ENCODE results near the gene LHFPL6.
"Not testable (repeated sequence)": the region's sequence is repeated elsewhere in the genome, so short reads cannot be mapped to it uniquely, and the experiment has no call there.

The LHFPL6 gene

GRCh38 chr13:39371706-39372105, 231.3 kb downstream of the LHFPL6 start:
- no peaks in the 10 kb centered on the region for H3K9me3 Mint-ChIP-seq
- no peaks in the 10 kb centered on the region for H3K27me3 Mint-ChIP-seq
- H3K4me3 Mint-ChIP-seq, result no peak overlapping the region
- ATAC-seq, result no peak
- no peaks in the 10 kb centered on the region for H3K4me1 Mint-ChIP-seq
- no peak for DNase-seq
- no peak overlapping the region for H3K27ac Mint-ChIP-seq

- Mint-ChIP-seq H3K4me3 (no peak overlapping the region), H3K4me1 (no peaks in the 10 kb centered on the region), H3K9me3 (no peaks in the 10 kb centered on the region), H3K27me3 (no peaks in the 10 kb centered on the region), H3K27ac (no peak overlapping the region)
- no peak for DNase-seq
- ATAC-seq, result no peak
These were observed 232.4 kb downstream of the LHFPL6 start for GRCh38 chr13:39370554-39370953.

DNA sequence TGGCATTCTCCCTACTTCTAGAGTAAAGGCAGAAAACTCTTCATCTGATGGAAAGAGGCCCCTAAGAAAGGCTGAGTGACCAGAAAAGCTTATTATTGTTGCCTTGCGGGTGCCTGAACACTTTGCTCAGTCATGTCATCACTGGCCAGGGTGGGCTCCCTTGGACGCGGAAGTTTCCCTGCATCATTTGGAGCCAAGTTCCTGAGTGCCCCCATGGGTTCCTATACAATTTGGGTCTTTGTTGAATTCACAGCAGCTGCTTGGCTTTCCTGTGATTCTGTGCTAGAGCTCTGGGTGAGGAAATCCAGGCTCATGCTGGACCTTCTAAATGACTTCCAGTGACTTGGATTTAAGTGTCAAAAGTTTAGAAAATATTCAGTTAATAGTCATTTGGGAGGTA, 232.9 kb downstream of the LHFPL6 start:
- Mint-ChIP-seq H3K9me3 (no peaks in the 10 kb centered on the region), H3K27me3 (no peaks in the 10 kb centered on the region), H3K4me3 (no peak overlapping the region), H3K4me1 (no peaks in the 10 kb centered on the region), H3K27ac (no peak overlapping the region)
- ATAC-seq (no peak), DNase-seq (no peak)

- no peak overlapping the region for H3K4me3 Mint-ChIP-seq
- no peak for ATAC-seq
- H3K4me1 Mint-ChIP-seq, result no peaks in the 10 kb centered on the region
- no peaks in the 10 kb centered on the region for H3K27me3 Mint-ChIP-seq
- H3K9me3 Mint-ChIP-seq, result no peaks in the 10 kb centered on the region
- no peak for DNase-seq
- H3K27ac Mint-ChIP-seq, result no peak overlapping the region
These were observed 233.7 kb downstream of the LHFPL6 start for GRCh38 chr13:39369161-39369890.

DNA sequence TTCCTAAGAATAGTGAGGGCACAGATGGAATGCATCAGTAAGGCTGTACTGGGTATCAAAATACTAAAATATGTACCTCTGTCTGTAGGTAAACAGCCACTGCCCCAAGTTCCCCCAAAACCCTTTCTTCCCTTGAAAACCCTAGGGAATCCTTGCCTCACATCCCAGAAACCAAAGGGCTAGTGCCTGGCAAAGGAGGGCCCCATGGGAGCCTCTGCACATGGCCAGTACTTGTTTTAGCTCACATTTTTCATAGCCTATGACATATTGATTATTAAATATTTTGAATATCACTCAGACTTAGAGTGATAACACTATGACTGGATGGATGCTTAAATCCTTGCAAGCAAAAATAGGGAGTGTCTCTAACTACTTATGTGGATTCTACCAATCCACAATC, 237.1 kb downstream of the LHFPL6 start:
- no peaks in the 10 kb centered on the region for H3K4me1 Mint-ChIP-seq
- H3K27me3 Mint-ChIP-seq, result no peaks in the 10 kb centered on the region
- no peak for ATAC-seq
- no peaks in the 10 kb centered on the region for H3K9me3 Mint-ChIP-seq
- DNase-seq, result no peak
- no peak overlapping the region for H3K4me3 Mint-ChIP-seq
- H3K27ac Mint-ChIP-seq, result no peak overlapping the region

DNA sequence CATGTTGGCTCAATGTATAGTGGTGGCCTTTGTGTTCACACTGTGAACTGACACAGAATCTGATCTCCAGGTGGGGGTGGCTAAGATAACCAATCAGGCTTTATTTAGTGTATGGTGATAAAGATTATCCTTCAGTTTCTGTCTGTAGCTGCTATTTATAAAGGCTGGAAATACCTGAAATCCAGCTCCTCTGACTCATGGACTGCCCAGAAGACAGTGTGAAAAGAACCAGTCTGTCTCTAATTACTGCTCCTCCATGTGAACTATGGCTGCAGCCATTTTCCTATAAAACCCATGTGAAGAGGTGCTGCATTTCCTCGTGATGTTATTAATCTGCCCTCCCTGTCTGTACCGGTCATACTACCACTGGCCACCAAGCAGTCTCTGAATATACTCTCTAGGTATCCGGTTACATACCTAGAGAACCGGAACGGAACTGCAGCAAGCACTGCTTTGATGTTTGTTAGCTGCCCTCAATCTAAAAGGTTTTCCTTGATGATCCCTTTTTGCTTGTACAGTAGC, 238.0 kb downstream of the LHFPL6 start:
- no peak for DNase-seq
- H3K9me3 Mint-ChIP-seq, result no peaks in the 10 kb centered on the region

GRCh38 chr13:39363382-39363772, 239.6 kb downstream of the LHFPL6 start:
- H3K9me3 Mint-ChIP-seq, result no peaks in the 10 kb centered on the region
- DNase-seq (no peak), ATAC-seq (no peak)
- no peaks in the 10 kb centered on the region for H3K4me1 Mint-ChIP-seq
- H3K4me3 Mint-ChIP-seq, result no peak overlapping the region
- no peak overlapping the region for H3K27ac Mint-ChIP-seq
- no peaks in the 10 kb centered on the region for H3K27me3 Mint-ChIP-seq

More for the DNA sequence above, 238.0 kb downstream of the LHFPL6 start:
- no peak overlapping the region for H3K4me3 Mint-ChIP-seq
- H3K4me1 Mint-ChIP-seq, result no peaks in the 10 kb centered on the region
- ATAC-seq, result no peak
- no peaks in the 10 kb centered on the region for H3K27me3 Mint-ChIP-seq
- peak overlapping the region in 1 of 2 donors; percentile 44 for H3K27ac Mint-ChIP-seq

- no peaks in the 10 kb centered on the region for H3K9me3 Mint-ChIP-seq
- DNase-seq (no peak), ATAC-seq (no peak)
- no peaks in the 10 kb centered on the region for H3K4me1 Mint-ChIP-seq
- peaks cover under 1% of the 10 kb centered on the region for H3K27me3 Mint-ChIP-seq
- no peak overlapping the region for H3K4me3 Mint-ChIP-seq
- H3K27ac Mint-ChIP-seq, result no peak overlapping the region
These were observed 240.2 kb downstream of the LHFPL6 start for GRCh38 chr13:39362652-39363381.

DNA sequence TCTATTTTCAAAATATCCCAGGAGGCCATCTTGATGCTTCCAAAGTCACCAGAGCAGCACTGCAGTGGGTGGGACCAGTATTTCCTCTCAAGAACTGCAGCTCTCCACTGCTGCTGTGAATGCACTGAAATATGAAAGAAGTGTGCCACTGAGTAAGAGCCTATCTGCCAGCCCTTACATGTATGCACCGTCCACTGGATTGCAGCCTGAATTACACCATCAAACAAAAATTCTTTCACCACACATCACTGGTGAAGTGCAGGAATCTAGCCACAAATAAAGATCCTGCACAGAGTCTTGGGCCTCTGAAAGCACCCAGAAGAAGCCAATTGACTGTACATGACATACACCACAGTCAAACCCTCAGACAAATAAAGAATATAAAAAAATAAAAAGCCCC, 249.0 kb downstream of the LHFPL6 start:
- no peaks in the 10 kb centered on the region for H3K9me3 Mint-ChIP-seq
- H3K4me3 Mint-ChIP-seq, result no peak overlapping the region
- H3K4me1 Mint-ChIP-seq, result no peaks in the 10 kb centered on the region
- DNase-seq (no peak), ATAC-seq (no peak)
- peak overlapping the region in 1 of 2 donors; percentile 37 for H3K27ac Mint-ChIP-seq
- H3K27me3 Mint-ChIP-seq, result peaks cover 23% of the 10 kb centered on the region

- Mint-ChIP-seq H3K27ac (no peak overlapping the region), H3K27me3 (peaks cover 43% of the 10 kb centered on the region), H3K4me1 (no peaks in the 10 kb centered on the region), H3K4me3 (no peak overlapping the region), H3K9me3 (no peaks in the 10 kb centered on the region)
- no peak for DNase-seq
- no peak for ATAC-seq
These were observed 252.5 kb downstream of the LHFPL6 start for GRCh38 chr13:39350461-39350881.

- Mint-ChIP-seq H3K4me1 (no peaks in the 10 kb centered on the region), H3K27ac (no peak overlapping the region), H3K4me3 (no peak overlapping the region), H3K27me3 (peaks cover 41% of the 10 kb centered on the region), H3K9me3 (no peaks in the 10 kb centered on the region)
- no peak for ATAC-seq
- DNase-seq, result no peak
These were observed 253.5 kb downstream of the LHFPL6 start for GRCh38 chr13:39349391-39349960.

DNA sequence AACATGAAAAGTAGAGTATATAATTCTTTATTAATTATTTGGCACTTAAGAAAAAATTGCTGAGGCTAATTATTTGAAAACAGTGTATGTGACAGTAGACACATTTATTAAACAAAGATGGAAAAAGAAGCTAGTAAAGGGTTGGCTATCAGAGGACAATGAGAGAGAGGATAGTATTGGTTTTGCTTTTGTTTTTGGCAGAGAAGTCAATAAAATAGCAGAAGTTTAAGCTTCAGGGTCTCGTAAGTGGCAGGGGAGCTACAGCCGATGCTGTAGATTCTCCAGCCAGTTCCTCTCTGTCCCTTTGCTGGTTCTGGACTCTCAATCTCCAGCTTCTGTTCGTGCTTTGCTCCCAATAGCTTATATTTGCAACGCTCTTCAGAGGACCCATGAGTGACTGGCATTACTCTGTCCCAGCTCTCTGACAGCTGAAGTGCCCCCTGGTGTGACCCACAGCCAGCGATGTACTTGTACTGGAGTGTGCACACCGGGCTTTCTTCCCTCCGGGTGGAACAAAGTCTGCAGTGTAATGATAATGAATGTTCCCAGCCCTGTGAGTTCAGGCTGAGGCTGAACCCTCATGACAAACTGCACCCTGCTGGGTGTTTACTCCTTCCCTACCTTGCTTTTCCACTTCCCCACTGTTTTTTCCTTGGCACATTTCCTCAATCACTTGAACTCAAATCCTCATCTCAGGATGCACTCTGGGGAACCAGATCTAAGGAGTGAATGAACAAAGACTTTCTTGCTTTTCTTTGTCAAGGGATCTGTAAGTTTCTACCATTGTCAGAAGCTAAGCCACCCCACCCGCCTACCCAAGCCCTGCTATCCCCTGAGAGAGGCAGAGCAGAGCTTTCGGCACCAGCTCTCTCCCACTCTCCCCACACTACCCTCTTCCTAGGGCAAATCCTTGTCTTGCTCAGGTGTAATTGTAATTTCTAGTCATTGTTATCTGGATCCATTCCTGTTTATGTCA, 254.8 kb downstream of the LHFPL6 start:
- DNase-seq (no peak), ATAC-seq (no peak)
- H3K27me3 Mint-ChIP-seq, result peaks cover 40% of the 10 kb centered on the region
- no peaks in the 10 kb centered on the region for H3K4me1 Mint-ChIP-seq
- no peaks in the 10 kb centered on the region for H3K9me3 Mint-ChIP-seq
- H3K27ac Mint-ChIP-seq, result no peak overlapping the region
- H3K4me3 Mint-ChIP-seq, result no peak overlapping the region

- peaks cover 40% of the 10 kb centered on the region for H3K27me3 Mint-ChIP-seq
- H3K27ac Mint-ChIP-seq, result no peak overlapping the region
- DNase-seq, result no peak
- no peaks in the 10 kb centered on the region for H3K9me3 Mint-ChIP-seq
- ATAC-seq, result no peak
- H3K4me1 Mint-ChIP-seq, result no peaks in the 10 kb centered on the region
- H3K4me3 Mint-ChIP-seq, result no peak overlapping the region
These were observed 257.0 kb downstream of the LHFPL6 start for GRCh38 chr13:39345982-39346381.

- ATAC-seq (no peak), DNase-seq (no peak)
- no peak overlapping the region for H3K4me3 Mint-ChIP-seq
- no peak overlapping the region for H3K27ac Mint-ChIP-seq
- peaks cover 9% of the 10 kb centered on the region for H3K27me3 Mint-ChIP-seq
- H3K9me3 Mint-ChIP-seq, result no peaks in the 10 kb centered on the region
- H3K4me1 Mint-ChIP-seq, result no peaks in the 10 kb centered on the region
These were observed 261.7 kb downstream of the LHFPL6 start for GRCh38 chr13:39341251-39341650.

GRCh38 chr13:39338114-39338513, 264.9 kb downstream of the LHFPL6 start:
- not testable (repeated sequence) for H3K4me3 Mint-ChIP-seq, DNase-seq, ATAC-seq, H3K4me1 Mint-ChIP-seq, H3K9me3 Mint-ChIP-seq, H3K27ac Mint-ChIP-seq, H3K27me3 Mint-ChIP-seq

Measured in stimulated activated naive CD8-positive, alpha-beta T cell treated with anti-CD3 and anti-CD28 coated beads, Interleukin-15, amount 100 ng/mL, for 72 hours (primary cell).